ENCODE measurements around the gene CA10. TPM values are rescaled to one million over a fixed set of nuclear protein-coding genes. Genes with fewer than 3 reads are reported as not detected.

The CA10 gene
- total RNA-seq, 1 experiment from 2014 or later: not detected

GRCh38 chr17:51601622-51602261, 556.8 kb downstream of the CA10 start:
- DNase-seq (ENCODE audit: low spot score): no peak

- DNase-seq (ENCODE audit: low spot score): no peak
These were observed 559.7 kb downstream of the CA10 start for GRCh38 chr17:51598824-51599223.

DNA sequence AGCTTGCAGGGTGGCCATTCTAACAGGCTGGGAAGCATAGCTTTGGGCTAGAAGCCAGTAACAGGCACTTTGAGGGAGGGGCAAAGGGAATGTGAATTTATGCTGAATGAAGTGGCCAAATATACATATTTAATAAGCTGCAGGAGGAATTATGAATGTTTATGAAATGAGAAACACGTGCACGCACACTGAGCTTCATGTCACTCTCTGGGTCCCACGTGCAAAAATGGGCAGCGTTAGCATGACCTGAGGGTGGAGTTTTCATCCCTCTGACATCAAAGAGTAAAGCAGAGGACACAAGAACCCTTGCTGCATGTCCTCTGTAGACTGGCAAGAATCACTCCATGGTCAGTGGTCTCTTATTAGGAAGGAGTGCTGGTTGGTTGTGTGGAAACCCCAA, 561.2 kb downstream of the CA10 start:
- DNase-seq (ENCODE audit: low spot score): no peak

DNA sequence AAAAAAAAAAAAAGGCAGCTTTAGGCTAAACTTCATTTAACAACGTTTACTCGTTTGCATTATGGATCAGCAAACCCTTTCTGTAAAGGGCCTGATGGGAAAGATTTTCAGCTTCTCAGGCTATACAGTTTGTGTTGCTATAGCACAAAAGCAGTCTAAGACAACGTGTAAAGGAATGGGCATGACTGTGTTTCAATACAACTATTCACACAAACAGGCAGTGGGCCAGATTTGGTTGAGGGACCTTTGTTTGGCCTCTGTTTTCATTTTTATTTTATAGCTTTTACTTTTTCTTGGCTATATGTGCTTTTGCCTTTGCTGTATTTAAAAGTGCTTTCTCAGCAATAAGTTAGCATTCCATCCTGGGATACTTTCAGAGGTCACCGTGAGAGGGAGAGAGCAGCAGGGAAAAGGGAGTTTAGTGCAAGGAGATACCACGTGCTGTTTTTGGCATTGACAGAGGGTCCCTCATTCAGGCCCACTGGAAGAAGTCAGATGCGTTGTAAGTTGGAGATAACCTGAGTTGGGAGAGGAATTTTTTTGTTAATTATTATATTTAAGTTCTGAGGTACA, 562.6 kb downstream of the CA10 start:
- no peak for DNase-seq (ENCODE audit: low spot score)

- no peak for DNase-seq (ENCODE audit: low spot score)
These were observed 568.4 kb downstream of the CA10 start for GRCh38 chr17:51590071-51590656.

DNA sequence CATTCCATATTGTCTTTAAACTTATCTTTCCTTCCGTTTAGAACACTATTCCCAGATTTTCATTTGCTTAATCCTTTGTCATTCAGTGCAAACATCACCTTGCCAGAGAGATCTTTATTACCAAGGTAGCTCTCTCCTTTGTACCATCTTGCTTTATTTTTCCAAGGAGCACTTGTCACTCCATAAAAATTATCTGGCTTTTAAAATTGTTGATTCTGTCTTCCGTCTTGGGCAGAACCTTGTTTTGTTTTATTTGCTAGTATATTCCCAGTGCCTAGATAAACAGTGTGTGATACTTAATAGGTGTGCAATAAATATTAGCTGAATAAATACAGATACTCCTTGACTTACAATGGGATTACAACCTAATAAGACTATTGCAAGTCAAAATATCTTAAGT, 570.5 kb downstream of the CA10 start:
- no peak for DNase-seq (ENCODE audit: low spot score)

DNA sequence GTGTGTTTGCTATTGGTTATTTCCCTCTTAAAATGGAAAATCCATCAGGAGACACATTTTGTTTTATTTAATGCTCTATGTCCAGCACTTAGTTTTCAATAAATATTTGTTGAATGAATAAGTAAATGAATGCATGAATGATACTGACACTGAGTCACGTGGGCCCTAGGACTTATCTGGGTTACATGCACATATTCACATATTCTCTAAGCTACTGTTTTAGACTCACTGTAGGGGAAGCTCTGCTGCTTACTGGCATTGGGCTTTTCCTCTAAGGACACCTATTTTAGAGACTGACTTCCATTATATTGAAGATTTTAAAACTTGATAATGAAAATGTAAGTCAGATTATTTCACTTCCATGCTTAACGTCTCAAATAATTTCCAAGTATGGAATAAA, 571.0 kb downstream of the CA10 start:
- DNase-seq (ENCODE audit: low spot score): no peak

DNA sequence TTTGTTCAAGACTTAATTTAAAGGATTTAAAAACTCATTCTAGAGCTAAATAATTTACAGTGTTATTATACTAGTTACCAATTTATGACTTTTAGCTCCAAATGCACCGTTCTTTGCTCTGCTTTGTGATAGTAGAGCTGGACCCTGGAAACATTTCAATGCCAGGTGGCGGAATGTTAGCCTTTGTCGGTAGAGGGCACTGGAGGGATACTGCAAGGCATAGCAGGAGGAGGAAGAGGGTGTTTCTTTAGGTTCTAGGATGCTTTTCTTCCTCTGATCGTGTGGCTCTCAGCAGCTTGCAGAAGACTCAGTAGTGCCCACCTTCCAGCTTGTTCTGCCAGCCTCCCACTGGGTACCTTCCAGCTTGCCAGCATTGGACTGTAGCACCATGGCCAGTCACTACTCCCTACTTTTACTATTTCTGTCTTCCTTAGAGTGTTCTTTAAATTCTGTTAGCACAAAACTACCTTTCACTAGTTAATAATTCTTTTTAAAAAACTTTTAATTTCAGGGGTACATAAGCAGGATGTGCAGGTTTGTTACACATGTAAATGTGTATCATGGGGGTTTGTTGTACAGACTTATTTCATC, 572.9 kb downstream of the CA10 start:
- no peak for DNase-seq (ENCODE audit: low spot score)

GRCh38 chr17:51580869-51581268, 577.6 kb downstream of the CA10 start:
- no peak for DNase-seq (ENCODE audit: low spot score)
